RWPE1 (cell line): ENCODE results near the gene CNOT1.

Experiments
- CTCF ChIA-PET: fragments of 350-600 bp; sonication (Branson Sonifier 250); formaldehyde crosslinking; extraction: SDS; loops from one replicate; lab custom pipeline; 2021; lab: Yijun Ruan, JAX
- POLR2A ChIA-PET: fragments of 400-600 bp; formaldehyde crosslinking; extraction: SDS; loops from one replicate; lab custom pipeline; 2020; ENCODE audit warnings: antibody characterized with exemption; ENCODE audit not compliant: low non-redundant PET; lab: Yijun Ruan, JAX
- DNase-seq: peaks from one replicate; pipeline ENCODE4 v3.0.0; 2012; ENCODE audit warnings: low spot score
- H3K27ac ChIP-seq: fragments of 450-650 bp; 2 replicates; pipeline ENCODE4 v1.5.1; 2017
- CTCF ChIP-seq: fragments of 450-650 bp; conservative IDR thresholded peaks from 2 replicates; pipeline ENCODE4 v1.5.1; 2017; ENCODE audit warnings: low read depth, mild to moderate bottlenecking

The CNOT1 gene

GRCh38 chr16:58536278-58536677 is 93.3 kb downstream of the CNOT1 start:
- no peak overlapping the region for H3K27ac ChIP-seq
- DNase-seq = no peak
- POLR2A ChIA-PET = no interaction called here
- no peak for TF ChIP-seq CTCF
- CTCF ChIA-PET = interaction anchor here (0.7 kb wide), 1 partner anchor 18 kb away, joined by 3 read pairs; no protein-coding TSS in a partner anchor

DNA sequence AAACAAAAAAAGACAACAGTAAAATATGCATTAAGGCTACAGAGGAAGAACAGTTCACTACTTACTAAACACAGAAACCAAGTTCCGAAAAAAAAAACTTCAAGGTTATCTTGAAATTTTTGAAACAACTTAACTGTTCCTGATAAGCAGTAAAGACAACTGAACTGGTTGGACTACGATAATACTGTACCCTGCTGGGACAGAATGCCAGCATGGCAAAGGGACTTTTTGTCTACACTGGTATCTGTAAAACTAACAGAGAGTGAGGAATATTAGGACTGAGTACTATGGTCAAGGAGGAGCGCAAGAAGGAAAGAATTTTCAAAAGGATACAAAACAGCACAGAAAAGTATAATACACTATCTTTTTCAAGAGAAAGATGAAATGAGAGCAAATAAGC is 94.5 kb downstream of the CNOT1 start:
- ChIA-PET POLR2A (no interaction called here), CTCF (interaction anchor here (0.7 kb wide), 1 partner anchor 15 kb away, joined by 3 read pairs; no protein-coding TSS in a partner anchor)
- no peak for TF ChIP-seq CTCF
- H3K27ac ChIP-seq = no peak overlapping the region
- no peak for DNase-seq

DNA sequence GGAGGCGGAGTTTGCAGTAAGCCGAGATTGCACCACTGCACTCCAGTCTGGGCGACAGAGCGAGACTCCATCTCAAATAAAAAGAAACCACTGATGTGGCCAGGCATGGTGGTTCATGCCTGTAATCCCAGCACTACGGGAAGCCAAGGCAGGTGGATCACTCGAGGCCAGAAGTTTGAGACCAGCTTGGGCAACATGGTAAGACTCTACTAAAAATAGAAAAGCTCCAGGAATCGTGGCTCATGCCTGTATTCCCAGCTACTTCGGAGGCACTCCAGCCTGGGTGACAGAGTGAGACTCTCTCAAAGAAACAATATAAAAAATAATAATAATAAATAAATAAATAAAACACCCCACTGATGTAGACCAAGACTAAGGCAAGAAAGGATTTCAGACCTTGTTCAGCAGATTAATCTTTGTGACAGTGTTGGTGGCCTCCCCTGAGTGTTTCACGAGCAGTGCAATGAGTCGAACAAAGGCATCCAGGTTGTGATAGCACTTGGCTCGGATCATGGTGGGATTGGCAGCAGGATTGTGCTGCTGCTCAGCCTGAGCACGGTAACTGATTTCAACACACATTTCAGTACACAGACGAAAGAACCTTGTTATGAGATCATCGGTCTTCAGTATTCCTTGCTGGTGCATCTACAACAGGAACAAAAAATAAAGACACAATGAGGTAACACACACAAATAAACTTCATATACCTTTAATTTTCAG is 95.7 kb downstream of the CNOT1 start:
- no peak for TF ChIP-seq CTCF
- CTCF ChIA-PET = no interaction called here
- no peak for DNase-seq
- POLR2A ChIA-PET = no interaction called here
- H3K27ac ChIP-seq = no peak overlapping the region

- CTCF ChIA-PET = interaction anchor here (0.5 kb wide), 1 partner anchor 53 kb away, joined by 3 read pairs; no protein-coding TSS in a partner anchor
These were observed 97.2 kb downstream of the CNOT1 start for GRCh38 chr16:58532414-58532813.

GRCh38 chr16:58530179-58530578 is 99.4 kb downstream of the CNOT1 start:
- no peak for DNase-seq
- CTCF ChIA-PET = no interaction called here
- TF ChIP-seq CTCF = no peak
- POLR2A ChIA-PET = no interaction called here
- no peak overlapping the region for H3K27ac ChIP-seq

More at GRCh38 chr16:58532414-58532813, 97.2 kb downstream of the CNOT1 start:
- no peak for DNase-seq
- H3K27ac ChIP-seq = no peak overlapping the region
- POLR2A ChIA-PET = no interaction called here
- no peak for TF ChIP-seq CTCF

GRCh38 chr16:58519707-58520106 is 109.9 kb downstream of the CNOT1 start:
- no peak for DNase-seq
- no peak overlapping the region for H3K27ac ChIP-seq
- no peak for TF ChIP-seq CTCF
- ChIA-PET CTCF (interaction anchor here (0.7 kb wide), 3 partner anchors 163 to 1384 kb away, joined by 3 read pairs; no protein-coding TSS in a partner anchor), POLR2A (no interaction called here)
